Stimulated activated CD8-positive, alpha-beta memory T cell treated with anti-CD3 and anti-CD28 coated beads, Interleukin-15, amount 100 ng/mL, for 48 hours (primary cell): ENCODE results near the gene AOPEP.

Source experiments
- DNase-seq, 2 donors: peaks; one replicate each; pipeline ENCODE4 v3.0.0-alpha.2; 2020; ENCODE audit warnings: low read depth in 2 of 2

Gene AOPEP

DNA sequence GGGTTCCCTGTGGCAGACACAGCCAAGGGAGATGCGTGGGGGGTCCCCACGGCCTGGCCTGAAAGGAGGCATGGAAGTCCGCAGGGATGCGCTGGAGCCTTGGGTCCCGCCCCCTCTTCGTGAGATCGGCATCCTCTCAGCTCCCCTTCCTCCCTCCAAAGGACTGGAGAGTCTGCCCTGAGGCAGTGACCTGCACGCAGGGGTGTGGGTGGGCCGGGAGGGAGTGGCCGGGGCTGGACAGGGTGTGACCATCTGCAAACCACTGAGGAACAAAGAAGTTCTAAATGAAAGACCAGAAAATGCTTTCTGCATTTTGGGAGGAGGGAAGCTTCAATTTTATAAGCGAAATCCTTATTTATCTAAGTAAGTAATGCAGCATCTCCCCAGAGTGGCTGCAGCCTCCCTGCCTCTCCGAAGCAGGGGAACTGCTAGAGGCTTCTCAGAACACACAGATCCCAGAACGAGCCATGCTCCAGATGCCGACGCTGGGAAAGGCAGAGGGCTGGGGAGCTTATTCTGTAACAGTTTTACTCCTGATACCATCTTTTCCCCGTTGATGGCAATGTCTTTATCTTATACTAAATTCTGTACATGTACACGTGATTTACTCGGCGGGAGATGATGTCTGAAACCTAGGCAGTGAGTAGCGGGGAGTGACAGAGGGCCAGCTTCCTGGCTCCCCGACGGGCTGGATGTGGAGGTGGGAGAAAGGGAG, 369.3 kb downstream of the AOPEP start:
- DNase-seq, result no peak

DNA sequence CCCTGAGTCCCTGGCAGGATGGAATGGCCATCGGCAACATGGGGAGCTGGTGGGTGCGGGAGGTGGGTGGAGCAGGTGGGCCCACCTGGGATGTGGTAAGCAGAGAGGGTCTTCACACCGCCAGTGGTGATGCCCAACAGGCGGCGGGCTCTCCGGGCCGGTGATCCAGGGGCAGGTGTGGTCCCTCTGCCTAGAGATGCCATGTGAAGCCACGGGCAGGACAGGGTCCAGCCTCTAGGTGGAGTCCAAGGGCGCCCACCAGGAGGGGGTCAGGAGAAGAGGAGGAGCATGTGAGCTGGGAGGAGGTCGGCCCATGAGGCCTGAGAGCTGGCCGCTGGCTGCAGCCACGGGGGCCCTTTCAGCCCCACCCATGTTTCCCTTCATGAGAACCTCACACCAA, 369.9 kb downstream of the AOPEP start:
- no peak for DNase-seq

DNA sequence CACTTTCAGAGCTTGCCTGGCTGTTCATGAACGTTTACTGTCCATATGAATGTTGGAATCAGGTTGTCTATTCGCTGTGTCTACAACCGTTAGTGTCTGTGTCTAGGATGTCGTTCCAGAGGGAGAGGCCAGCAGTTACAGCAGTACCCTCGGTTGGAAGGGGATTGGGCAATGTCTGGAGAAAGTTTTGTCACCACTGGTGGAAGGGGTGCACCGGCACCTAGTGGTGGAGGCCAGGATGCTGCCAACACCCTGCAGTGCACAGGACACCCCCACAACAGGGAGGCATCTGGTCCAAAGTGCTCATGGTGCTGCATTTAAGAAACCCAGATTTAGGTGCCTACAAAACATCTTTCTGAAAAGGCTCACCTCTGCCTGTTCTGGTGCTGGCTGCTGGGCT, 370.3 kb downstream of the AOPEP start:
- DNase-seq, result no peak

GRCh38 chr9:95097279-95097678, 370.8 kb downstream of the AOPEP start:
- no peak for DNase-seq

DNA sequence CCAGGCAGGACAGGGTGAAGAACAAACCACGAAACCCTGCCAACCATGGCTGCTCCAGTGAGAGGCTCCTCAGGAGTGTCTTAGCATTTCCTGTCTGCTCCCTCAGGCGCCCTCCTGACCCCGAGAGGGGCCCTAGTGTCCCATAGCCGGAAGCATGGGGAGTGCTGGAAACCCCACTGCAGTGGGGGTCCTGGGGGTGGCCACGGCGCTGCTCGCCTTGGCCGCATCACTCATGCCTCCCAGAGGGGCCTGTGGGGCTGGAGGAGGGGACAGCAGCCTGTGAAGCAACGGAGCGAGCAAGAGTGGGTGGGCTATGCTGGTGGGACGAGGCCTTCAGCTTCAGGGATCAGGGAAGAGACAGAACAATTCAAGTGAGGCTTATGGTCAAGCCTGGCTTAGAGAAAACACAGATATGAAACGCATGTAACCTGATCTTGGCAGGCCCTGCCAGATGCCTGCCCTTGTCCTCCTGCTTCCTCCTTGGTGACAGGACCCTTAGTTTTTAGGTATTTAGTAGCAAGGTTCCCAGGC, 372.0 kb downstream of the AOPEP start:
- DNase-seq, result no peak

DNA sequence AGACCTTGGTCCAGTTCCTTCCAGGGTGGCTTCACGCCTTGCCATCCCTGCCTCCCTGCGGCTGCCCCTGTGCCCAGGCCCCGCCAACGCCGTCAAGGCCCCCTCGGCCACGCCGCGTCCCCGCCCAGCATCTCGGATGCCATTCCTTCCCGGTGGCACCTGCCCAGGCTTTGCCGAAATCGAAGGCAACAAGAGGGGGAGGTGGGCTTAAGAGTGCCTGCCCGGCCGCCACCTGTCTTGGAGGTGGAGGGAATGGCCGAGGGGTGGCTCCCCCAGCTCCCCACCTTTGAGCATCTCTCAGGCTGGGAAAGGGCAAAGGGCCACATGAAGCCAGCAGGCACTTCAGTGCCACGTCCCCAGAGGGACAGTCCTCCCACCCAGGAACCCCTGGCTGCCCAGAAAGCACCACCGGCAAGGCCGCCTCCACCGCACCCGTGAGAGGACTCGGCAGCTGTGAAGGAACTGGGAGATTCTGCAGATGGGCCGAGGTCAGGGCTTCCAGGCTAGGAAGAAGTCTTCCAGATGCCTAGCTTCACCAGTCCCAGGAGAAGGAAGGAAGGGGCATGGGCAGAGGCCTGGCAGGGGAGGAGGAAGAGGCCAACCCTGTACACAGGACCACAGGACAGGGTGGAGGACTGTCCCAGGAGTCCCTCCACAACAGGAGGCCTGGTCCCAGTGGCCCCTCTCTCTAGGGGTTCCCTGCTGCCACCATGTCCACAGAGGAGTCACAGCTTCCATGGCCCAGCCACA, 373.0 kb downstream of the AOPEP start:
- DNase-seq, result no peak

DNA sequence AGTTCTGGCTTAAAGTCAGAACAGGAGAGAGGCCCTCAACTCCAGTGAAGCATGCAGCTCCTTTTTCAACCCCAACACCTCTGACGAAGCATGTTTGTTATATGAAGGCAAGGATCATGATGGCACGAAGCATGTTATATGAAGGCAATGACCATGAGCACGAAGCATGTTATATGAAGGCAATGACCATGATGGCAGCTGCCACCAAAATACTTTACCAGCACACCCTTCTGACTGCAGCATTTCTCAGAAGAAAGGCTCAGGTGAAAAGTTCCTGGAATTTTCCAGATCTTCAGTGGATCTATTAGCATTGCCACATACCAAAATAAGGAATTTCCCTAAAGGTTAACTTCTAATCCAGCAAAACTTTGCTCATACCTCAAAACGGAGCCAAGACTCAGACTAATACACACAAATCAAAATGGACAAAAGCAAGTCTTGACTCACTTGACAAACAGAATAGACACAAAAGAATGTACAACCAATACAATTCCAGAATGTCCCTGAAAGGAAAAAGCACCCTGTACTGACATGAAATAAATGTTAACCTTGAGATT, 373.6 kb downstream of the AOPEP start:
- no peak for DNase-seq

DNA sequence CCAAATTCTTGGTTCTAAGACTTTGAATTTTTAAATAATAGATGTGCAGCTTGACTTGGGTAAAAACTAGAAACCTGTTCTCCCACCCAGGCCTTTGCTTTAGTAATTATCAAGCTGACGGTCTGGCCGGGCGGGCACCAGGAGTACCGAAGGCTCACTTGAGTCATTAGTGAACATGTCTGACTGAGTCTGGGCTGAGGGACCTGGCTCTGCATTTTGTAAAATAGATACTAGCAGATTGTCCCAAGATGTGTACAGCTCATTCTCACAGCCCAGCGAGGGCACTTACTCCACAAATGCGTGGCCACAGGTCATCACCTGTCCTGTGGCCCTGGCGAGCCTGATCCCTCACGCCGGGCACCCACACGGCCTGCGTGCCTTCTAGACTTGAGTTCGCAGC, 374.8 kb downstream of the AOPEP start:
- no peak for DNase-seq

DNA sequence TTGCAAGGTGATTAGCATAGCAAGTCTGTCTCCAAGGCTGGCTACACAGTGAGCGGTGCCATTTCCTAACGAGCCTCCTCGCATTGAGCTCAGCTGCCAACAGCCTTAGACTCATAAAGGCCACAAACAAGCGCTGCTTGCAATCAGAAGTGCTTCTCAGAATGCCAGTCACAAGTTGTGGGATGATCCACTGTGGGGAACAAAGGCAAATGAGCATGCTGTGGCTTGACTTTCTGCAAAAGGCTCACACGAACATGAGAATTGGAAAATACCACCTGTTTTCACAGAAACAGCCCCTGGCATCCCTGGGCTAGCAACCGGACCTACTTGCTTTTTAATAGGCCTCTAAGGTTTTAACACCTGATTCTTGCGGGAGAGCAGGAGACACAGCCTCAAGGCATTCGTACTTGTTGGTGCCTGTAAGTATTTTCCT, 375.5 kb downstream of the AOPEP start:
- no peak for DNase-seq

- no peak for DNase-seq
Measured at GRCh38 chr9:95102572-95102971, 376.1 kb downstream of the AOPEP start.

DNA sequence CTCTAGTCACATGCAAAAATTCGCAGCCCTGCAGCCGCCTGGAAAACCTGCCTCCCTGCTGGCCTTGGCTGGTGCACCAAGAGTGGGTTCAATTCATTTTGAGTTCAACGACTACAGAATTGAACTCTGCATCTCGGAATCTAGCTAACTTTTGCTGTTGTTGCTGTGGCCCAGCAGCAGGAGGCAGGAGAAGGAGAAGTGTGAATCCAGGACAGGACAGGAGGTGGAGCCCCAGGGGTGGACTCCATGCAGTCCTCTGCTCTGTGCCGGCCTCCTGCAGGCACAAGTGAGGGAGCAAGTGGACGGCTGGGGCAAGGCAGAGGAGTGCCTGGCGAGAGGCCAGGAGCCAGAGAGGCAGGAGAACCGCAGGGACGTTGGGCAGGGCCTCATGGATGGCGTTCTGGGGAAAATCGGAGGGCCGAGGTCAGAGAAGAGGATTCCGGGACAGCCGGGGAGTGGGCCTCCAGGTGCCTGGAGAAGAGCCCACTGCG, 376.8 kb downstream of the AOPEP start:
- DNase-seq, result no peak

DNA sequence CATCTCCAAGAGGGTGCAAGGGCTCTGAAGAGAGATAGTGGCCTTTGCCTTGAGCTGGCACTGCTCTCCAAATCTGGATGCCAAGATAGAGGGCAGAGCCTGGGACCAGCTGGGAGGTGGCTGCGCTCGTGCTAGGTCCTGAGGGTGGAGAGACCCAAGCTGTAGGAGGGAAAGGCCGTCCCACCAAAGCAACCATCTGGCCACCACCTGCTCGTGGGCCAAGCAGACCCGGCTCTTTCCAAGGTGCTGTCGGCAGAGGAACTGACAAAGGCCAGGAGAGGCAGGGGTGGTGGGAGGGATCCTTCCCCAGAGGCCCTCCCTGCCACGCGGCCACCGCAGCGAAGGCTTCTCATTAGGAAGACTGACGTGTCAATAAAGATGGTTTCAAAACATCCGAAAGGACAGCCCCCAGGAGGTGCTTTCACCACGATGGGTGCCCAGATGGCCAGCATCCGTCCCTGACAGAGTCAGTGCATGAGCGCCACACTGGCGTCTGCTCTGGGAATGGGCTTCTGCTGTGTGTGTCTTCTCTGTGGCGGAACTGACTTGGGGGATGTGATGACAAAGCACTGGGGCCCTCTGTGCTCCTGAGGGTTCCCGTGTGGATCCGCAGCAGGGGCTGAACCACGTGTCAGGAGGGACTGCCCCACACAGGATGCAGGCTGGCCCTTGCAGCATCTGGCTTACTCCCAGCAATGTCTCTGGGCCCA, 377.5 kb downstream of the AOPEP start:
- no peak for DNase-seq

- DNase-seq, result no peak
Measured at GRCh38 chr9:95104581-95104960, 378.1 kb downstream of the AOPEP start.

DNA sequence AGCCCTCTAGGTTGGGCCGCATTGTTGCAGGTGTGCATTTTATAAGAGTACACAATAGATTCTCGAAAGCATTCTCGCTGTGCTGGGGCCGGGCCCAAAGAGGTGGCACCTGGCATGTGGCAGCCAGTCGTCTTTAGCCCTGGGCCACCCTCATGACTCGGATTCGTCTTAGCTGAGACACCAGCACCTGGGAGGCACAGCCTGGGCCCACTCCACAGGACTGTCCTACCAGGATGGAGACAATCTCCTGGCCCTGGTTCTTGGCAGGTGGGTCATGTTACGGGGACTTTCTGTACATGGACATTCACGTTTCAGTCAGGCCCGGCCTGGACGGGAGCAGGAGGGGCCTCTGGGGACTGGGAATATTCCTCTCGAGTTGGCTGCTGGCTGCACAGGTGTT, 378.5 kb downstream of the AOPEP start:
- no peak for DNase-seq

DNA sequence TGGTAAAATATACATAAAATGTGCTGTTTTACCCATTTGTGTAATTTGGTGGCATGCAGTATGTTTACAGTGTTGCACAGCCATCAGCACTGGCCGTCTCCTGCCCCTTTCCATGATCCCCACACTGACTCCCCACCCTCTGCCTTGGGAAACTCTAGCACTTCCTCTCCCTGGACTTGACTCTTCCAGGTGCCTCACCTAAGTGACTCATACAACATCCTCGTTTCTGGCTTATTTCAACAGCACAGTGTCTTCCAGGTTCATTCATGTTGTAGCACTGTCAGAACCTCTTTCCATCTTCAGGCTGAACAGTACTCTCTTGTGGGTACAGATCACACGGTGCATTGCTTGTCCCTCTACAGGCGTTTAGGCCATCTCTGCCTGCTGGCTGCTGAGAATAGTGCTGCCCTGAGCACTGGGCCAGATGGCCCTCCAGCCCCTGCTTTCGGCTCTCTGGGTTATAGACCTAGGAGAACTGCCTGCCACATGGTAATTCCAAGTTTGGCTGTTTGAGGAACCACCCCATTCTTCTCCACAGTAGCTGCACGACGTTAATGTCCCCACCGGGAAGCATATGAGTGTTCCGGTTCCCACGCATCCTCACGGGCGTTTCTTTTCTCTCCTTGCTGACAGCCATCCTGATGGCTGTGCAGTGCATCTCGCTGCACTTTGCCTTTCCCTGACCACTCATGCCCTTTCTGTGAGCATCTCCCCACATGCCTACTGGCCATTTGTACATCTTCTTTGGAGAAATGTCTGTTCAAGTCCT, 379.2 kb downstream of the AOPEP start:
- no peak for DNase-seq

GRCh38 chr9:95107001-95107749, 380.7 kb downstream of the AOPEP start:
- DNase-seq, result no peak

DNA sequence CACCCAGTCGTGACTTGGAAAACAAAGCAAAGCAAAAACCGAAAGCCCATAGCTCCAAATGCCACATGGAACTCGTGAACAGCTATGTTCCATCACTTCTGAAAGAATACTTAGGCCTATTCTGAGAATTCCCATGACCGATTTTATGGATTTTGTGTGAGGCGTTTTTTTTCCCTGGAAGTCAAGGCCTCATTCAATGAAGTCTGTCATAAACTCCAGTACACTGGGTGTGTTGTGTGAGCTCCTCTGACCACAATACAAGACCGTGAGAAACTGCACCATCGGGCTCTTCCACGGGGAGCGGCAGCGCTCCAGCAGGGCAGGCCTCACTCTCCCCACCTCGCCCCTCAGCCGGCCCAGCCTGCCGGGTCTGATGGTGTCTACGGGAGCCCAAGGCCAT, 381.5 kb downstream of the AOPEP start:
- no peak for DNase-seq

DNA sequence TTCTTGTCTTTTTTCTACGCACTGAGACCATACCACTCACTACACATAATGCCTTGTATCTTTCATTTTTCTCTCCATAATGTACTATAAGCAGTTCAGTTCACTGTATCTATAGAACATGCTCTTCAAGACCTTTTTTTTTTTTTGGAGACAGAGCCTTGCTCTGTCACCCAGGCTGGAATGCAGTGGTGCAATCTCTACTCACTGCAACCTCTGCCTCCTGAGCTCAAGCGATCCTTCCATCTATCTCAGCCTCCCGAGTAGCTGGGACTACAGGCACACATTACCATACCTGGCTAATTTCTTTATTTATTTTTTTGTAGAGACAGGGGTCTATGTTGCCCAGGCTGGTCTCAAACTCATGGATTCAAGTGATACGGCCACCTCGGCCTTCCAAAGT, 382.3 kb downstream of the AOPEP start:
- no peak for DNase-seq

DNA sequence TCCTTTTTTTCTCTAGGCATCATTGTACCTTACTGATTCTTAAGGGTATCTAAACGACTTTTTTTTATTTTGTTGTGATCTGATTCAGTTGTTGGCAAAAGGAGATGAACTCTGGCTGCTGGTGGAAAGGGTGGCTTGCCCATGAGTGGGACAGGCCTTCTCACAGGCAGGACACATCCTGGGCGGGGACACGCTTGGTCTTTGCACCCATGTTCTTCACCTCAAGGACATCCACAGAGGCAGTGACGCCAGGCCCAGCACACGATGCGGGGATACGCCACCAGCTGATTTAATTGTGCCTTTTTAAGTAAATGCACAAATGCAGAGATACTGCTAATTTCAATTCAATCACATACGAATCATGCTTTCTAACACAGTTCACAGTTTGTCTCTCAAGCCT, 383.0 kb downstream of the AOPEP start:
- no peak for DNase-seq

DNA sequence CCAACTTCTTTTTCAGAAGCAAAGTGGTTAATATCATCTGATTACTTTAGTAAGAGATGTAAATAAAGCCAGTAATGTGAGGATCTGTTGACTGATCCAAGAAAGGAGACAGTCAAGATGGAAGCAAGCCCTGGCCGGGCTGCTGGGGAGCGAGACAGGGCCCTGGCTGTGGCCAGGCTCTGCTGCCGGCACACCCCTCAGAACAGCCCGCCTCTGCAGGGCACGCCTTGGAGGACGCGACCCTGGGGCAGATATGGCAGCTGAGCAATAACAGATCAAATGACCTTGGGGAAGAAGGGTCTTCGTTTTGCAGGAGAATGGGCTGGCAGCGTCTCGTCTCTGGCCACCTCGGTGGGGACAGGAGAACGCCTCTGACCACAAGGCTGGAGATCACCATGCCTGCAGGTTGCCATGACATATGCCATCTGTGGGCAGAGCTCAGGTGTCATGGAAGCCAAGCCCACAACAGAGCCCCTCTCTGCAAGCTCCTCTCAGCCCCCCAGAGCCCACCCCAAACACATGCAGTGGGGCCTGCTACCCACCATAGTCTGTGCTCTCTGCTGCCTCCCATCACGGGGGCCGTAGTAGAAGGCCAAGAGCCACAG, 384.5 kb downstream of the AOPEP start:
- no peak for DNase-seq
